T47D (cell line): ENCODE data around the gene ABCA1.

Experiments used
- DNase-seq, 2 experiments: peaks; one replicate each; pipeline versions ENCODE4 v3.0.0 to v3.0.0-alpha.2; 2011 to 2012; ENCODE audit warnings: low read depth in 1 of 2, low spot score in 1 of 2
- JUND ChIP-seq: IDR thresholded peaks from 2 replicates; pipeline ENCODE4 v1.6.1; 2012; ENCODE audit warnings: low read depth
- in situ Hi-C: cut with HindIII; loops from 2 replicates; pipeline ENCODE4 v1.10.0; 2016; ENCODE audit warnings: low sequenced_read_pairs, low pct_unique_long_range_greater_than_20kb

The ABCA1 gene

GRCh38 chr9:104895572-104895971, 32.4 kb downstream of the ABCA1 start:
- in situ Hi-C loops, result no loop called here
- no peak for DNase-seq

GRCh38 chr9:104892701-104893100, 35.3 kb downstream of the ABCA1 start:
- TF ChIP-seq JUND, result no peak
- in situ Hi-C loops, result no loop called here
- no peak for DNase-seq

More at GRCh38 chr9:104895572-104895971, 32.4 kb downstream of the ABCA1 start:
- TF ChIP-seq JUND, result no peak

GRCh38 chr9:104890433-104890770, 37.6 kb downstream of the ABCA1 start:
- no peak for DNase-seq
- in situ Hi-C loops, result no loop called here
- TF ChIP-seq JUND, result no peak

DNA sequence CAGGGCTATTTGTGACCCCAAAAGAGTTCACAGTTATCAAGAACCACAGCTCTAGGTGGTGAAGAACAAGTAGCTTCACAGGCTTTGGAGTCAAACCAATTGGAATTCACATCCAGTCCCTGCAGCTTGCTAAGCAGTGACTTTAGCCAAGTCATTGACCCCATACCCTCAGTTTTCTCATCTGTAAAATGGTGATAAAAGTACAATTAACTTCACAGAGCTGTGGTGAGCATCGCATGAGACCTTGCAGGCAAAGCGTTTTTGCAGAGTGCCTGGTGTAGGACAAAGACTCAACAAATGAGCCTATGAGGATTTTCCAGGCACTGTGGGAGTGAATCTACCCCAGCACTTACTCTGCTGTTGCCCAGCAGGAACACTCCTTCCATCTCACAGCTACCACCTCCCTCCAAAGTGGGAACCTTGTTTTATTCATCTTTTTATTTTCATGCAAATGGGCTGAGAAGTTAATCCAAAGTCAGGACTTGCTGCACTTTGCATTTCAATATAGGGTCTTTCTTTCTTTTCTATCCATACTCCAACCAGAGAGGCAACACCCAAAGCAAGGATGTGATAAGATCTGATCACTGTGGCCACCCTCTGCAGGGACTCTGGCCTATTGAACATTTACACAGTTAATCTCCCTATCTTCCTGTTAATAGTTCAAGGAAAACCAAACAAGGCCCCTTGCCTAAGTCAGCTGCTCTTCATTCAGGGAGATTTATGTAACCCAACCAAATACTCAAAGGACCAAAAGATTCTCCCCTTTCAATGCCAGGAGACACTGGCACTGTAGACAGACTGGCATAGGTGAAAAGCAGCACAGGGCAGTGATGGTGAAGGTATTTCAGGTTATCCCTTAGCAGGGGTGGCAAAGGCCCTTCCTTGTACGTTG, 41.9 kb downstream of the ABCA1 start:
- TF ChIP-seq JUND, result no peak
- in situ Hi-C loops, result no loop called here
- no peak for DNase-seq

GRCh38 chr9:104883169-104883568, 44.8 kb downstream of the ABCA1 start:
- in situ Hi-C loops, result no loop called here

GRCh38 chr9:104882566-104882965, 45.4 kb downstream of the ABCA1 start:
- DNase-seq, result no peak

More at GRCh38 chr9:104883169-104883568, 44.8 kb downstream of the ABCA1 start:
- no peak for TF ChIP-seq JUND
- no peak for DNase-seq

GRCh38 chr9:104882086-104882485, 45.9 kb downstream of the ABCA1 start:
- in situ Hi-C loops, result no loop called here
- no peak for DNase-seq
- TF ChIP-seq JUND, result no peak

More at GRCh38 chr9:104882566-104882965, 45.4 kb downstream of the ABCA1 start:
- TF ChIP-seq JUND, result no peak
- in situ Hi-C loops, result no loop called here

- TF ChIP-seq JUND, result no peak
- DNase-seq, result no peak
- in situ Hi-C loops, result no loop called here
These were observed 48.2 kb downstream of the ABCA1 start for GRCh38 chr9:104879555-104880309.

GRCh38 chr9:104876587-104876986, 51.4 kb downstream of the ABCA1 start:
- no peak for TF ChIP-seq JUND
- no peak for DNase-seq
- in situ Hi-C loops, result no loop called here

- no peak for DNase-seq
These were observed 52.1 kb downstream of the ABCA1 start for GRCh38 chr9:104875897-104876296.

GRCh38 chr9:104875320-104875719, 52.6 kb downstream of the ABCA1 start:
- TF ChIP-seq JUND, result no peak
- no peak for DNase-seq

More at GRCh38 chr9:104875897-104876296, 52.1 kb downstream of the ABCA1 start:
- in situ Hi-C loops, result no loop called here
- no peak for TF ChIP-seq JUND

GRCh38 chr9:104873489-104873850, 54.5 kb downstream of the ABCA1 start:
- no peak for DNase-seq
- in situ Hi-C loops, result no loop called here
- no peak for TF ChIP-seq JUND

More at GRCh38 chr9:104875320-104875719, 52.6 kb downstream of the ABCA1 start:
- in situ Hi-C loops, result no loop called here
